Transverse colon (tissue), 4 donors: ENCODE data around the gene KIF26A. TPM values are rescaled to one million over a fixed set of nuclear protein-coding genes. Genes with fewer than 3 reads are reported as not detected.
A peak's percentile ranks its signal among the peaks of the same experiment; 100 is the strongest.

ENCODE experiments used
- DNase-seq: peaks from one replicate; pipeline ENCODE4 v3.0.0-alpha.2; 2019
- H3K27ac ChIP-seq, 4 donors: fragments of 200-600 bp; sonication (generic); 2 replicates each; pipeline ENCODE4 v1.5.1; 2016 to 2018; ENCODE audit warnings: inconsistent platforms in 4 of 4
- H3K27me3 ChIP-seq: fragments of 200-600 bp; sonication (generic); 2 replicates; pipeline ENCODE4 v1.5.1; 2017; ENCODE audit warnings: inconsistent platforms
- H3K36me3 ChIP-seq, 4 donors: fragments of 200-600 bp; sonication (generic); 2 replicates each; pipeline ENCODE4 v1.5.1; 2017 to 2019; ENCODE audit warnings: inconsistent platforms in 4 of 4
- H3K4me1 ChIP-seq, 4 donors: fragments of 200-600 bp; sonication (generic); 2 replicates each; pipeline ENCODE4 v1.5.1; 2017 to 2020; ENCODE audit warnings: inconsistent platforms in 4 of 4
- H3K4me3 ChIP-seq, 4 donors: fragments of 200-600 bp; sonication (generic); 1 replicate in 1 of 4; 2 replicates in 3 of 4; pipeline versions ENCODE4 v1.5.1 to v1.6.1; 2017 to 2019; ENCODE audit warnings: inconsistent platforms in 4 of 4
- H3K9me3 ChIP-seq, 2 donors: fragments of 200-600 bp; sonication (generic); 2 replicates each; pipeline ENCODE4 v1.5.1; 2017 to 2019; ENCODE audit warnings: inconsistent platforms in 2 of 2
- CTCF ChIP-seq, 5 experiments: fragments of 200-600 bp in 3 of 5; fragments of 450-650 bp in 2 of 5; sonication (generic) in 3 of 5; IDR thresholded peaks; 1 replicate in 2 of 5; 2 replicates in 3 of 5; pipeline ENCODE4 v1.5.1; 2016 to 2017; ENCODE audit warnings: antibody characterized with exemption in 5 of 5, inconsistent platforms in 3 of 5, mild to moderate bottlenecking in 2 of 5, moderate library complexity in 1 of 5
- EP300 ChIP-seq: sonication (generic); formaldehyde crosslinking; IDR thresholded peaks from one replicate; pipeline ENCODE4 v1.6.1; 2017; ENCODE audit warnings: antibody characterized with exemption, low read depth
- POLR2A ChIP-seq: fragments of 450-650 bp; IDR thresholded peaks from one replicate; pipeline ENCODE4 v1.6.1; 2016; ENCODE audit warnings: antibody characterized with exemption, mild to moderate bottlenecking, moderate library complexity
- POLR2AphosphoS5 ChIP-seq, 3 donors: sonication (generic); formaldehyde crosslinking; IDR thresholded peaks; one replicate each; pipeline ENCODE4 v1.6.1; 2016; ENCODE audit warnings: antibody characterized with exemption in 3 of 3
- WGBS, 2 donors: methylation state at CpG; one replicate each; pipeline ENCODE4 v1.1.5; 2018; ENCODE audit warnings: low coverage in 1 of 2; 5-methylcytosine and 5-hydroxymethylcytosine counted together
- in situ Hi-C, 4 donors: fragments of 200-750 bp; cut with MboI; loops; one replicate each; pipeline versions ENCODE4 v1.15.0 to v1.15.1; 2017; ENCODE audit warnings: low sequenced_read_pairs in 3 of 4, low pct_ligation_motif_present in 1 of 4, low pct_unique_long_range_greater_than_20kb in 1 of 4
- intact Hi-C: fragments of 100-400 bp; cut with DNase I; formaldehyde crosslinking; loops from one replicate; pipeline ENCODE4 v1.15.1; 2023; ENCODE audit warnings: low total_unique reads
- total RNA-seq, 4 donors: library from RNA; depleted of rRNA; stranded (reverse); fragments of >200 nt; gene quantifications; one replicate each; pipeline ENCODE4 v1.1.0, GENCODE V29; 2016

KIF26A gene
- total RNA-seq = 1 to 10 TPM; 2.2 to 7.8 (median 4.4) TPM

GRCh38 chr14:104138098-104138717, at the start of gene KIF26A:
TSS of gene KIF26A (plus strand) at chr14:104138587. CDS start at chr14:104138723, 136 bp downstream.
- H3K4me1 ChIP-seq = peaks cover 12 to 49% (median 45%) of the 10 kb centered on the region in 4 donors
- H3K27me3 ChIP-seq = peaks cover 67% of the 10 kb centered on the region
- no peaks in the 10 kb centered on the region for H3K9me3 ChIP-seq
- peak; percentile 47 for DNase-seq
- TF ChIP-seq POLR2A (no peak), POLR2AphosphoS5 (IDR thresholded peaks at IDR 0.05) (no peak), EP300 (no peak), CTCF (IDR thresholded peaks at IDR 0.05) (no peak)
- H3K36me3 ChIP-seq = no peaks in the 10 kb centered on the region
- in situ Hi-C loops = loop anchor here (25.0 kb wide), 1 partner anchor 424 kb away; no protein-coding TSS in a partner anchor
- H3K4me3 ChIP-seq = peak within 1 kb of the TSS; percentile 32 to 55 (median 43)
- 2% methylated on average over 18 of the region's 77 CpGs; no CpG with 5 or more reads in 1 of the 2 donors for WGBS, 2 donors
- intact Hi-C loops = loop anchor here (5.0 kb wide), 1 partner anchor 504 kb away; no protein-coding TSS in a partner anchor
- H3K27ac ChIP-seq = peak within 1 kb of the TSS in 3 of 4 donors; percentile 24 to 57 (median 36)

DNA sequence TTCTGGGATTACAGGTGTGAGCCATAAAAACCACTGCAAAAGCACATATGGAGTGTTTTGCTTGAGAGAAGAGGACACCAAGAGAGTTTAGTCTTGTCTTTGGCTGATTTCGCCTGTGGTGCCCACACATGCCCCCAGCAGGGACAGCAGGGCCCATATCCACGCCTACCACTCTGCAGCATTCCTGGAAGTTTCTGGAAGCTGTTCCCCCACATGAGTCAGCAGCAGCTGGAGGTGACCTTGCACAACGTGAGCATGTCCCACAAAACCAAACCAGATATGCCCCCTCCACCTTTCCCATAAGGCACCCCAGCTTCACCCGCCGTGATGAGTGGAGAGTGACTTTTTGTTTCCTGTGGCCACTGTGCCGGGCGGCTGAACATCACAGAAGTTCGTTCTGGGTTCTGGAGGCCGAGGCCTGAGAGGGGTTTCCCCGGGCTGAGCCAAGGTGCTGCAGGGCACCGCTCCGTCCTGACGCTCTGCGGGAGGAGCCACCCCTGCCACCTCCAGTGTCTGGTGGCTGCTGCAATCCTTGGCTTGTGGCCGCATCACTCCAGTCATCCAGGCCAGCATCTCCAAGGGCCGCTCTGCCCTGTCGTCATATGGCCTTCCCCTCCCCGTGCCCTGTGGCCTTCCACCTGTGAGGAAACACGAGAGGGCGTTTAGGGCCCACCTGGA, 48.2 kb upstream of the KIF26A start:
- no peak overlapping the region for H3K4me3 ChIP-seq
- in situ Hi-C loops = no loop called here
- intact Hi-C loops = no loop called here
- peaks cover 20 to 44% (median 38%) of the 10 kb centered on the region in 4 donors for H3K4me1 ChIP-seq
- H3K27ac ChIP-seq = no peak overlapping the region
- WGBS, 2 donors = 84 to 91% methylated on average over 8 to 14 of the region's 20 CpGs
- no peaks in the 10 kb centered on the region for H3K36me3 ChIP-seq
- H3K9me3 ChIP-seq = no peaks in the 10 kb centered on the region
- peak; percentile 7 for DNase-seq
- TF ChIP-seq EP300 = no peak
- no peak for TF ChIP-seq CTCF (IDR thresholded peaks at IDR 0.05)
- TF ChIP-seq POLR2AphosphoS5 (IDR thresholded peaks at IDR 0.05) = no peak
- TF ChIP-seq POLR2A = no peak
- H3K27me3 ChIP-seq = peaks cover 20% of the 10 kb centered on the region

DNA sequence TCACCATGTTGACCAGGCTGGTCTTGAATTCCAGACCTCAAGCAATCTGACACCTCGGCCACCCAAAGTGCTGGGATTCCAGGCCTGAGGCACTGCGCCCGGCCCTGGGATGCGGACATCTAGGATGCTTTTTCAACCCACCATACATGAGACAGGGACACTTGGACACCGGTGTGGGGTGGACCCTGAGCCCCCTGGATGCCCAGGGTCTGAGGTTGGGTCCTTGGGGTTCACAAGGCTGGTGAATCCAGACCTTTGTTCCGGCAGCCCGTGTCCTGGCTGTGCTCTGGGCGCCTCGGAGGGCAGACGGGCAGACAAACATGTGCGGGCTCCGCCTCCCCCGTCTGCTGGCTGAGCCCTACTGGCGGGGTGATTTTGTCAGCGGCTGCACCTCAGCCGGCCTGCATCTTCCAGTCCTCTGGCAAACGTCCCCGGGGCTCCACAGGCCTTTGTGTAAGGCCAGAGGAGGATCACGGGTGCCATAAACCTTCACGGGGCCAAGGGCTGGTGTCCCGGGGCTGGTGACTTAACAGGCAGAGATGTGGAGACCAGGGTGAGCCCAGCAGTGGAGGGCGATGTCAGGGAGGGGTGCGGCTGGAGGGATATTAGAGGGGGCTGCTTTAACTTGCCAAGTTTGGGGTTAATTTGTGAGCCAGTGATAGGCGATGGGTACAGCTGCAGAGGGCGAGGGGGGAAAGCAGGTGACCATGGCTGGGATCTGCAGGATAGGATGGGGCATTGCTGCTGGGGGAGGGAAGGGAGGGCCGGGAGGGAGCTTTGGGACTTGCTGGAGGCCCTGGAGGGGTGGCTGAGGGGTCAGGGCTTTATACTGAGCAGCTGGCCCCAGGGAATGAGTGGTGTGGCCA, 47.1 kb upstream of the KIF26A start:
- peaks cover 11% of the 10 kb centered on the region for H3K27me3 ChIP-seq
- H3K9me3 ChIP-seq = no peaks in the 10 kb centered on the region
- in situ Hi-C loops = no loop called here
- no peak overlapping the region for H3K27ac ChIP-seq
- peaks cover 13 to 35% (median 29%) of the 10 kb centered on the region in 4 donors for H3K4me1 ChIP-seq
- intact Hi-C loops = no loop called here
- peak; percentile 18 for DNase-seq
- no peak for TF ChIP-seq POLR2A
- TF ChIP-seq POLR2AphosphoS5 (IDR thresholded peaks at IDR 0.05) = no peak
- TF ChIP-seq CTCF (IDR thresholded peaks at IDR 0.05) = no peak
- TF ChIP-seq EP300 = no peak
- no peak overlapping the region for H3K4me3 ChIP-seq
- no peaks in the 10 kb centered on the region for H3K36me3 ChIP-seq
- WGBS, 2 donors = 49 to 69% methylated on average over 3 to 26 of the region's 26 CpGs
